GM18870 (cell line): ENCODE measurements around the gene LMNTD1.
A peak's percentile ranks its signal among the peaks of the same experiment; 100 is the strongest.

ENCODE experiments used
- ATAC-seq: cut with Tn5 transposase; IDR thresholded peaks from one replicate; pipeline ENCODE4 v1.9.1; 2021; ENCODE audit warnings: moderate library complexity; ENCODE audit not compliant: unreplicated experiment

LMNTD1 gene

DNA sequence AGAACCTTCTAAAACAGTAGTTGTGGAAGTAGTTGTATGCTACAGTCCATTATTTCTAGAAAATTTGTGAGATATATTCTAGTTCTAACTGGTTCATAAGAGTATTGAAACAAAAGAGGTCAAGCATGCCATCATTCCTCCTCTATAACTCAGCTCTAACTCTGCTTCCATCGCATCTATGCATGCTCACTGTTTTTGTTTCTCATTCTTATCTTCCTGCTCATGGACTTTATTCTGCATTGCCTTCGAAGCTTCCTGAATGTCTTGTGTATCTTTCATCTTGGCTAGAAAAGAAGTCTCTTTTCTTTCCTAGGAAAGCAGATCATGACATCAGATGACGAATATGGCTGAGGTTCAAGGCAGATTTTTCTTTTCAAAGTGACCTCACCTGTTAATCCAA, 402 bp downstream of the LMNTD1 start:
- no peak for ATAC-seq

DNA sequence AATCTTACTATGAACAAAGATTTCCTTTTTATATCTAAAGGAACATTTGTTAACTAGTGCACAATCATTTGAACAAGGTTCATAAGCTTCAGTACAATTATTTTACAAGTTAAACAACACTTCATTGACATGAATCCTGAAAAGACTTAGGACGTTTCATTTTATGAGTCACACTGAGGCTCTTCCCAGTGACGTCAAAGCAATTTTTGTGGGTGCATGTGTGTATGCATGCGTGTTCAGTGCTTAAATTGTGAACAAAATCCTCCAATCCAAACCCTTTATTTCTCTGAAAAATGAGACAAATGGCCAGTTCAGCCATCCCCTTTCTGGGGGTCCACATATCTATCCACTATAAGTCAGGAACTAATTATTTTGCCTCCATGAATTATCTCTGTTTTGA, 2.9 kb downstream of the LMNTD1 start:
- ATAC-seq = no peak

DNA sequence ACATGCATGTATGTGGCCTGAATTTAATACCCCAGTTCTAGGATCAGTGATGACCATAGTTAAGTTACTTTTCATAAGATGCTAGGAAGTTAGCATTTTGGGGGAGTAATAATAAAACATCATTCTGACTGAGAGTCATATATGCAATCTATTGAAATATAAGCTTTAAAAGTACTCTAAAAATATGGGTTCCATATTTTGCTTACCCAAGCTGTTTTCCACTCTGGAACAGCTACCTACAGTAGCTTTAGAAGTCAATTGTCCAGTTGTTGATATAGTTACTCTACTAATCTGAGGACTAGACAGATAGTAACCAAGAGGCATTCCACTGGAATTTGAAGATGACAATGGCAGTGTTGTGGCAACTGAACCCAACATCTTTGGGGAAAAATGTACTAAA, 4.0 kb downstream of the LMNTD1 start:
- no peak for ATAC-seq

DNA sequence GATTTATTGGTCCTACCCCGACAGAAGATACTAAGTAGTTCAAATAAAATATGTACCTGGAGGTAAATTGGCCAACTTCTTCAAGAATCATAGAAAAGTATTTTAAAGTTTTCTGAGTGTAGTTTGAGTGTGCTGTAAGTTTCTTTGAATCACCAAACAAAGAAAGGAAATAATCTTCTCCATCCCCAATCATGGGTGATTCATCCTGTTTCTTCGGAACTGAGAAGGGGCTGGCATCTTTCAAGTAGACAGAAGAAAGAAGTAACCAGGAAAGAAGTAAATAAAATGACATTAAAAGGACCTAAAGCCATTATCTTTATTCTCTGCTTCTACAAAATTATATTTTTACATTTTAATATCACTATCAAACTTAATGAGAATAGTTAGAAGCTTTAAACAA, 6.8 kb downstream of the LMNTD1 start:
- ATAC-seq = no peak

DNA sequence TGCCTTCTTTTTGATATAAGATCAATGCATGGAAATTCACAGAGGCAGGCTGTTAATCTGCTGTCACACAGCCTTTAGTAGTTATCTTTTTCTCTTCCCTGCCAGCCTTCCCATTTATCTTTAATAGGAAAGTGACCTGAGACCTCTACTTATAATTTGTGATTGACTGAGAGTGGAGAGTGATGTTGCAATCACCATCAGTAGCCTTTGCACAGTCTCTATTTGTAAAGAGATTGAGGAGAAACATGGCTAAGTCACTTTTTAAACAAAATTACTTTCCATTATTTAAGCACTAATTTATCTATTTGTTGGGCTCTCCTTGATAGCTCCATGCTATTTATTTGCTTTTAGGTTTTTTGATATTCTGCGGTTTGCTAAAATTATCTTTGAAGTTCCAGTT, 19.9 kb downstream of the LMNTD1 start:
- ATAC-seq = no peak

DNA sequence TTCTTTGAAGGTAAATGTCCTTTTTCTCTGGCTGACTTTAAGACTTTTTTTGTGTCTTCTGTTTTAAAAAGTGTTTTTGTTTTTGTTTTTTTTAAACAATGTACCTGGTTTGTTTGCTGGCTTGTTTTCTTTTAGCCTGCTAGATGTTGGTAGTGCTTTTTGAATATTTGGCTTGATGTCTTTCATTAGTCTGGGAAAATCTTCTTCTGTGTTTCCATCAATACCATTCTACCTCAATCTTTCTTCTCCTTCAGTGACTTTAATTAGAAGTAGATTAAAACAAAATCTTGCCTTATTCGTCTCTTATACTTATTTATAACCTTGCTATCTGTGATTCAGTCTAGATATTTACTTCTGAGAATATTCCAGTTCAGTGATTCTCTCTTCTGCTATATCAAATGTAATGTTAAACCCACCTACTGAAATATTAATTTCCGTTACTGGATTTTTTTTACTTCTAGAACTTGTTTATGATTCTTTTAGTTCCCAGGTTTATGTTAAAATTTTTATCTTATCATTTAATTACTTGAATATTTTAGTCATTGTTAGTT, 21.5 kb downstream of the LMNTD1 start:
- no peak for ATAC-seq

DNA sequence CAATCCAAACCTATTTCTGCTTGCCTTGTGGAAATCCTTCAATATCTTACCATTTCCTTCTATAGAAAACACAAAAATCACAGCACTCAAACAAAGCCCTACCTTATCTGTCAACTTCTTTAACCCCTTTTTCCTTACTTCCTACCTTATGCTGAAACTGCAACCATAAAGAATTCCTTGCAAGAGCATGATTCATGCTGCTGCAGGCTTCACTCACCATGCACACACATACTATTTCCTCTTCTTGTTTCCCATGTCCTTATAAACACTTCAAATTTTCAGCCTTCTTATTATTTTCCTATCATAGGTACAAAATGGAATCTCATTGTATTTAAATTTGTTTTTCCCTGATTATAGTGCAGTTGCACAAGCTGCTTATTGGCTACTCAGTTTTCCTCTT, 23.3 kb downstream of the LMNTD1 start:
- ATAC-seq = no peak

DNA sequence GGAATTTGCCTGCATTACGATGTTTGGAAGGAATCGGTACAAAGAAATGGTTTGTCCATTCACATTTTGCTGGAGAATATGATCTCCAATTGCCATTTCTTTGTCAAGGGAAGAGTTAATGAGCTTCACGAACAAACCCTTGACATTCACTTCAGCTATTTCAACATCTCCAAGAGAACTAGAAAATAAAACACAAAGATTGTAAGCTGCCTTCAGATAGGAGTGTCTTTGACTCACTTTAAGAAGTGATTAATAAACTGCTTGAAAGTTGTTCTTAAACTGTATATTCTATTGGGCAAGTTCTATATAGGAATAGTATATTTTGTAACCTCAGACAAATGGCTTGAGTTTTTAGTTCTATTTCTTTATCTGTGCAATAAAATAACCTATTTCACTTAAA, 26.3 kb downstream of the LMNTD1 start:
- ATAC-seq = no peak

DNA sequence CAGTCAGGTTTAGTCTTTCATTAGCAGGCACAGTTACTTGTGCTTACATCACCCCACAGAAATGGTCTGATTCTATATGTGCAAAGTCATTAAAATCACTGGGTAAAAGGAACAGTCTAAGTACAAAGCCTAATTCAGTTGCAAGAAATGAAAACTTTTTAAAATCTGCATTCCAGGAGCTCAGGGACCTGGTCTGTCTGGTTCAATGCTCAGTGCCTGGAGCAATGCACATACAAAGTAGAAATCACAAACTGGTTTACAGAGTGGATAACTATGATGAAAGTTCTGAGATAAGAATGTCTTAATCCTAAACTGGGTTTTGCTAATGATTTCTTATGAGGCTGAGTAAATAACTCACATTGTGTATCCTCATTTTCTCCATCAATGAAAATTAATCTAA, 28.7 kb downstream of the LMNTD1 start:
- ATAC-seq = no peak

DNA sequence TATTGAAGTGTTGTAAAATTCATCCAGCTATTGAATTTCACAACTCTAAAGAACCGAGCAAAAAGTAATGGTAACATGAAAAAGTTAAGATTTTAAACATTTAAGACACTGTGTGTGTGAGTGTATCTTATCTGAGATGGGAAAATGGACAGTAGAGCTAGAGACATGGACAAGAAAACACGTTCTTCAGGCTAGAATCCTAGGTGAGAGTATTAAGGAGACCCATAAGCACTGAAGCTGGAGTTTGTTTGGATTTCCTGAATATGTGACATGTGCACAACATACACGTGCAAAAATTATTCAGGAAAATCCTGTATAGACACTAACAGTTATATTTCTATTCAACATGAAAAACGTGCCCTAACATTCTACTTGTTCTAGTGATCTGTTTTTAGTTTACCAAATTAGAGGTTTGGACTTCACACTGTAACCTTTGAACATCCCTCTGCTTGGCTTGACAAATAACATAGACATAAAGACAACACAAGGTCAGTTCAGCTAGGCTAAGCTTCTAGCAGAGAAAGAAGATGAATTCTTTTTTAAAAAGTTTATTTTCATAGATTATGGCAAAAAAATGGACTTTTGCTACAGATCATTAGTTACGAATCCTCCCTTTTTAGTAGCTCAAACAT, 31.3 kb downstream of the LMNTD1 start:
- ATAC-seq = no peak

DNA sequence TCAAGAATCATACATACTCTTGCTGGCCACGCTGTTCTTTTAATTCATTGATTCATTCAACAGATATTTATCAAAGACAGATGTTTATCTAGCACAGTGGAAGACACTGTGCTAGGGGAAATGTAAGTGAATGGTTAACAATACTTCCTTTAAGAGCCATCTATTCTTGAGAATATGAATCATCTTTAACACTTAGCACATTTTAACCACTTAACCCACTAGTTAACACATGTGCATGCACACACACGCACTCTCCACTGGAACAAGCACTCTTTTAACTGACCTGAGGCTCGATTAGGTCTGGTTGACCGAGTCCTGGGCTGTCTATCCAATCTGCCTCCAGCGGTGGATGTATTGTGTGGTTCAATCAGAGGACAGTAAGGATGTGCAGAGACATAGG, 34.6 kb downstream of the LMNTD1 start:
- peak; percentile 94 for ATAC-seq

DNA sequence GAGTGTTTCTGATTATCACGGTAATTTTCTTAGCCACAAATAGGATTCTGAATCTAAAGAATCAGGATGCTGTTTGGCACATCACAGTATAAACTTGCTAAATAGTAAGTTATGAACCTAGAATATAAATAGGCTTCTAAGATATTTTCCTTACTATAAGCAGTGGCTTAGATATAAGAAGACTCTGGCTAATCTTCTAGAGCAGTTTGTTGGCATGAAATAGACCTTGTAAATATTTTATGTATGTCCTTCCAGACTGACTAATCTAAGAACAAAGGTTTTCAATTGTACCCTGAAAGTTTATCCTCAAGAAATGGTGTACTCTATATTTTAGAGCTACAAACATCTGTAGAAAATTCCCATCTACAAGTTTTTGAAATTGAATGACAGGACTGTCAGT, 48.3 kb downstream of the LMNTD1 start:
- no peak for ATAC-seq

DNA sequence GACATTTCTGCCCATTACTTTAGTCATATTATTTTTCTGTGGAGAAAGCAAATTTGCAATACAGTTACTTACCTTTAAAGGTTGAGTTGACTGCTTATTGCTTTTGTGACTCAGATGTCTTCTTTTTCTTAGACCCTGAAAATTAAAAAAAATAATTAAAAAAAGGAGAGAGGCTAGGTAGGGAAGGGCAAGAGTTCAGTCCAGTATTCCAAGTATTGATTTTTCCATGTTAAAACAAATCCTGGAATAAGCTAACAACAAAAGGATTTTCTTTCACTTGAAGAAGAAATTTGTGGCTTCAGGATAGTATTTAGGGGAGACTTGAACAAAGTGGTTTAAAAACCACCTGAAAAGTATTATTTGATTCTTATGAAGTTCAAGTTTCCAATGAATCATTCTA, 49.4 kb downstream of the LMNTD1 start:
- no peak for ATAC-seq

DNA sequence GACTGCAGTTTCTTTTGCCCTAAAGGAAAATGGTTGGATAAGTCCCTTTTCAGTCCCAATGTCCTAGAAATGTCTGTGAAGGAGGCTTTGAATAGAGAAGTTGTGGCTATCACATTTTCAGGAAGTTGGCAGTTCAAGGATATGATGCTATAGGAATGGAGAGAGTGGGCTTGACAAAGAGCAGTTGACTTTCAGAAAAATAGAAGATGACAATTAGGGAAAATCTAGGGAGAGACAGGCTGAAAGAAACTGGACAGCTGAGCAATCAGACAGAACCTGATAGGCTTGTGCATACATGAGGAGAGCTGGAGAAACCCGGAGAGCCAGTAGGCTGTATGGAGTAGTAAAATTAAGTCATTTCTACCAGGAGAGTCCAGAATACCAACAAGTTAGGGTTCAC, 50.5 kb downstream of the LMNTD1 start:
- ATAC-seq = no peak

DNA sequence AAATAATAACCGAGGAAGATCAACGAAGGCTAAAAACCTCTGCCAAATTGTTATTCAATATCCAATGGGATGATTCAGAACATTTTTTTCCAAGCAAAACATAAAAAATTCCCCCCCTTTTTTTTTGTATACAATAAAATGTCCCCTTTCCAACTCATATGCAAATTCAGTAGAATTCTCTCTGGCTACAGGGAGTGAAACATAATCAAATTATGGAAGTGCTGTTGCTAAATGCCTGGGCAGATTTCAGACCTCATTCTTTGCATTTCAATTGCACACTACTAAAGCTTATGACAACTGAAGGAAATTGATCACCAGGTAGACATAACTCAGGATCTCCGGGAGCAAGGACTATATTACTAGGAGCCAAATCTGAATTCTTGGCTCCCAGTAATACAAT, 51.0 kb downstream of the LMNTD1 start:
- ATAC-seq = no peak

DNA sequence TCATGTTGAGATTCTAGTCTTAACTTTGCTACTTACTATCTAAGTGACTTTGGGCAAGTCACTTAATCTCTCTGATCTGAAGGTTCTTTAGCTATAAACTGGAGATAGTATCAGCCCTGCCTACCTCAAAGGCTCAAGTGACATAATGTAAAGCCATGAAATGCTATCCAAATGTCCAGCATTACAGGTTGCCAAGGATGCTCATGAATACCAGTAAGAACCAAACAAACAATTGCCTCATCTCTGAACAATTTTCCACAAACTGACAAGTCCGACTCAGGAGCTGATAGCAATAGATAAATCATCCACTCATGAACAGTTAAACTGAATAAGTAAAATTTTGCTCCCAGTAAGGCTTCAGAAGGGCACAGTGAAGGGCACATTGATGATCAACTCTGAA, 51.5 kb downstream of the LMNTD1 start:
- ATAC-seq = no peak

DNA sequence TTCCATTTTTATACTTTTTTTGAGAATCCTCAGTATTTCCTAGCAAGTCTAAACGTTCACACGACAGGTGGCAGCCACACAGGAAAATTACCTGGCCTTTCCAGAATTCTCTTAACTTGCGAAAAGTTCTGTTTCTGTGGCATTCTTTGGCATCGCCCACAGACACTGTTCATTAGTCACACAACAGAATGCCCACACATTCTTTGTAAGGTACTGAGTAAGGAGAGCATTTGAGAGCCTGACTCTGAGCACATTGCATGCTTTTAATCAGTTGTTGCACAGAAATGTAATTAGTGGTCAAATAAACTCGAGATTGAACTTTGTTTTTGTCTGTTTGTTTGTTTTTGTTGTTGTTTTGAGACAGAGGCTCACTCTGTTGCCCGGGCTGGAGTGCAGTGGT, 52.4 kb downstream of the LMNTD1 start:
- no peak for ATAC-seq

DNA sequence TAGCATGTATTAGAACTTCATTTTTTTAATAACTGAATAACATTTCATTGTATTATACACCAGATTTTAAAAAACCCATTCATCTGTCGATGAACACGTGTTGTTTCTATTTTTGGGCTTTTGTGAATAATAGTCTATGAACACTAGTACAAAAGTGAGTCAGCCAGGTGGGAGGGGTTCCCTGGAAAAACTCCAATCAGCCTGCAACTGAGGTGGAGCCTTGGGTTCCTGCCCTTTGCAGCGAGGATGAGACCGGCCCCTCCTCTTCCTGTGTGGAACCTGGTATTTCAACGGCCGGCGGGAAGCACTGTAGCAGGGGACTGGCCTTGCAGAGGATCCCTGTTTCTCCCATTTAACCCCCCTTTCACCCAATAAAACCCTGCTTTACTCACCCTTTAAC, 56.1 kb downstream of the LMNTD1 start:
- no peak for ATAC-seq

DNA sequence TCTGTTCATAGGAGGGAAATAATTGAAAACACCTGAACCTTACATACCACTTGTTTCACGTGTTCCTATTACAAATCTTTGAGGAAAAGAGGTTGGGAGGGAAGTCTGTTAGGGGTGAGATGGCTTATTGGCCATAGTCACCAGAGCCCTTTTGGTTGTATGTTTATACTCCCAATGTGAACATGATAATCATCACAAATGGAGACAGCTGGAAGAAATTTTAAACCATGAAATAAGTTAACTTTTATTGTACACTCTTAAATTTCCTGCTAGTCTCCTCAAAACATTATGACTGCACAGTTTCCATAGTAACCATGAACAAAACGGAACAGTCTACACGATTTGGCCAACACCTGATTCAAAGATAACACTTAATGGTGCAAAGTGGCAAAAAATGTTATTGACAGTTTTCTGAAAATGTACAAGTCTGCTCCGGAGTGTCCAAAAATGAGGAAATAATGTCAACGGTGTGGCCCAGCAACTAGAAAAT, 56.9 kb downstream of the LMNTD1 start:
- ATAC-seq = no peak

DNA sequence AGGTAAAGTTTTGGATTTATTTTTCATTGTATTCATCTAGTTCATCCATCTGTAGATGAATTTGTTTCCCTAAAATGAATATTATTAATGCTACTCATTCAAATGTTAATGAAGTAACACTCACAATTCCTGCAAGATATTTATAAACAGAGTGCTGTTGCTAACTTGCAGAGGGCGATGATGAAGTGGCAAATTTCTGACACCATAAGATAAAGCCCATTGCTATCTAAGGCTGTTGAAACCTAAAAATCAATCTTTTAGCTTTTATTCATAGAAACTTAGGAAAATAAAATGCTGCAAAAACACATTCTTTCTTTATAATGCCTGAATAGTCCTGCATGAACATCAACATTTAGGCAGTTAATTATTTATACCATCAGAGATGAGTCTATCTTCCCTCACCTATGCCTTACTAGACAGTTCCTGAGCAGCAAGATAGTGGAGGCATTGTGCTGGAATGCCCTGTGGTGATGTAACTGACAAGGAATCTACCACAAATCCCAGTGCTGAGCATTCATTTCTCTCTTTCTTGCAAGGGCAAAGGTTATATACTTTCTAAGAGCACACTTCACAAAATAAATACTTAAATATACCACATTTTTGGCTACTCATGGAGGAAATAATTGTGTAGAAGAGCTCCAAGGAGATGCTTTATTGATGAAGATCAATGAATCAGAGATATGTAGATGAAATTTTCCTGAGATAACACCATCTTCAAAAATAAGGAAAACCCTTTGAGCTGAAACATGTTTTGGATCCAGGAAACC, 57.6 kb downstream of the LMNTD1 start:
- ATAC-seq = no peak

DNA sequence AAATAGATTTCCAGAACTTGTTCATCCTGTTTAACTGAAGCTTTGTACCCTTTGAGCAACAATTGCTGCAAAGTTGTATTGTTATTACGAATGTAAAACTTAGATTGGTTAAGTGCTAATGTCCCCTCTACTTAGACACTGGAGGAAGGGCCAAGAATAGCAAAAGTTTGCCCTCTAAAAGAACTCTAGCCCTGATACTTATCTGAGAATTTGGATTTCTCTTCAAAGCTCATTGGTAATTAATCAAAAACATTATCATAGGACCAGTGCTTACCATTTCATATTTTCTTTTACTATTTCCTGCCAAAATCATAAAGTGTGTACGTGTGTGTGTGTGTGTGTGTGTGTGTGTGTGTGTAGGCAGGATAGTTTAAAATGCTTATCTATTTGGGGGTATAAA, 58.2 kb downstream of the LMNTD1 start:
- no peak for ATAC-seq

DNA sequence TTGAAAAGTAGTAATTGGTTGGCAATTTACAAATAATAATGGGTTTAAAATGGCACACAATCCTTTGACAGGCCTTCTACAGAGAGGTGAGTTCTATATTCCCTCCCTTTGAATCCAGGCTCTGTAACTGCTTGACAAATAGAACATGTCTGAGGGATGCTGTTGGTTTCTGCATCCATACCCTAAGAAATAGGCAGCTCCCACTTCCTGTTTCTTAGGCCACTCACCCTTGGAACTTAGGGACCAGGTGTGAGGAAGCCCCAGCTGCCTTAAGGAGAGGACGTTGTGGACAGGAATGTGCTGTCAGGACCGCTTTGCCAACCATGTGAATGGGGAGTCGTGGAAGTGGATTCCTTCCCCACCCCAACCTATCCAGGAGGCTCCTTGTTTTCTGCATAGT, 59.4 kb downstream of the LMNTD1 start:
- ATAC-seq = no peak
